NAMALWA (cell line): ENCODE results near the gene ACSBG1.
A peak's percentile ranks its signal among the peaks of the same experiment; 100 is the strongest.
"Not testable (repeated sequence)": the region's sequence is repeated elsewhere in the genome, so short reads cannot be mapped to it uniquely, and the experiment has no call there.

Experiments
- DNase-seq: peaks from one replicate; pipeline ENCODE4 v3.0.0-alpha.2; 2015; ENCODE audit warnings: low spot score

The ACSBG1 gene

GRCh38 chr15:78167227-78167888 is 67.0 kb downstream of the ACSBG1 start:
- peak; percentile 57 for DNase-seq

GRCh38 chr15:78164010-78164409 is 70.4 kb downstream of the ACSBG1 start:
- no peak for DNase-seq

DNA sequence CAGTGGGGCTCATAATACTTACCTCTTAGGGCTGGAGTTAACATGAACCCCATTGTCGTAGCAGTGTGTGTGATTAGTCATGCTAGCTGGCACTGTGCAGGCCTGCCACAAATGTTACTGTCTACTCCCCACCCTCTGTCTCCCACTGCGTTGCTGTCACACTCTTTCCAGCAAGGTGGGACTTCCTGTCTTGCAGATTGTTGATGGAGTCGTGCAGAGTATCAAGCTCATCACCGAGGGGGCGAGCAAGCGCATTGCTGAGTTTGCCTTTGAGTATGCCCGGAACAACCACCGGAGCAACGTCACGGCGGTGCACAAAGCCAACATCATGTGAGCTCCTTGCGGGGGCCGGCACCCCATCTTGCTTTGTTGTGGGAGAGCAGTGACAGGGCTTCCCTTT is 72.3 kb downstream of the ACSBG1 start:
- DNase-seq: no peak

DNA sequence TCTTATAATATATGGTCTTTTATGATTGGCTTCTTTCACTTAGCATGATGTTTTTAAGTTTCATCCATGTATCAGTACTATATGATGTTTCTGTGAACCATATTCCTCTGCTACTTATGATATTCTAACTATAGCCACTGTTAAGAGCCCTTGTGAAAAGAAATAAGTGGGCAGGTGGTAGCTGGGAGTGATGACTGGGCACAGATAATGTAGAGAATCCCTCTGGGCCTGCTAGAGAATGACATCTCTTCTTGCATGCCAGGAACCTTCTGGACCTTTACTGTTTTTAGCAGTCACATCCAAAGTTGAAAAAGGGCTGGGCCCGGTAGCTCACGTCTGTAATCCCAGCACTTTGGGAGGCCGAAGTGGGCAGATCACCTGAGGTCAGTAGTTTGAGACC is 75.0 kb downstream of the ACSBG1 start:
- no peak for DNase-seq

- no peak for DNase-seq
These were observed 77.2 kb downstream of the ACSBG1 start for GRCh38 chr15:78157203-78157602.

- no peak for DNase-seq
These were observed 77.7 kb downstream of the ACSBG1 start for GRCh38 chr15:78156653-78157052.

DNA sequence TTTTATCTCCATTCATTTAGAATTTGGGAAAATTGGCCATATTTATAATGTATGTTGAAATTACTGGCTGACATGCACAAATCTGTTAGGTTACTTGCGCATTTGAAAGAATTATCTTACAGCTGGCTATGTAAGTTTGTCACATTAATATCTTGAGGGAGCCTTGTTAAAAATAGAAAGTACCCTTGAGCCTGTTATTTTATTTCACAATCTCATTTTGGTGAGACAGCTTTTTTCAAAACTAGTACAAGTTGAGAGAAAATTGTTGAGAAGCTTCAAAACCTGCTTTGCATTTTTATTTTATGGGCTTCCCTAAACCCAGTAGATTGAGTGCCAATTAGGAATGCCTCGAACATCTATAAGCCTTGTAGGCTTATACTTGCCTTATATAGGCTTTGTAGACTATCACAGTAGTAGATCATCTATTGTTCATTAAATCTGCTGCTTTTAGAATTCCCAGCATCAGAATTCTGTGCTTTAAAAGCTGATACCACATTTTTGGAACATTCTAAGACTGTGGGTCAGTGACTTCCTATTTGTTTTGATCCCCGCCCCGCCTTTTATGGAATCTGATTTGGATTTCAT is 78.9 kb downstream of the ACSBG1 start:
- DNase-seq: no peak

DNA sequence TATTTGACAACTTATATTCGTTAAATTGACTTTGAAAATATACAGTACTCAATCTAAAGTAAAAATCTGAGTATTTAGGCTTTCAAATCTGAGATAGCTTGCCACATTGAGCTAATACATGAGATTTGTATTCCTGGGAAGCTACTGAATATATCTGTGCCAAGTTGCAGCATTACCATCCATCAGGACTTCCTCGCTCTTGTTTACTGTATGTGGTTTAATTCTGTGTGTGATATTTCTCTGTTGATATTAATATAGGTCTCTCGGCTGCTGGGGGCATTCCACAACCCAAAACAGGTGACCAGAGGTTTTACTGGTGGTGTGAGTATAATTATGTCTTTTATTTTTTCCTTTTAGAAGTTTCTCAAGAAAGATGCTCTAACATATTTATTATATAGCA is 79.4 kb downstream of the ACSBG1 start:
- DNase-seq: no peak

GRCh38 chr15:78151075-78151474 is 83.3 kb downstream of the ACSBG1 start:
- not testable (repeated sequence) for DNase-seq

GRCh38 chr15:78149805-78150751 is 84.3 kb downstream of the ACSBG1 start:
- peak; percentile 37 for DNase-seq

GRCh38 chr15:78149068-78149804 is 85.1 kb downstream of the ACSBG1 start, which contains the start of gene IDH3A:
Gene IDH3A (plus strand): TSS chr15:78149362. CDS start chr15:78149404, 42 bp downstream.
- DNase-seq: peak; percentile 97

GRCh38 chr15:78148392-78149067 is 85.8 kb downstream of the ACSBG1 start:
- no peak for DNase-seq

GRCh38 chr15:78147566-78147965 is 86.8 kb downstream of the ACSBG1 start:
- DNase-seq: no peak

GRCh38 chr15:78146425-78147154 is 87.8 kb downstream of the ACSBG1 start:
- no peak for DNase-seq

DNA sequence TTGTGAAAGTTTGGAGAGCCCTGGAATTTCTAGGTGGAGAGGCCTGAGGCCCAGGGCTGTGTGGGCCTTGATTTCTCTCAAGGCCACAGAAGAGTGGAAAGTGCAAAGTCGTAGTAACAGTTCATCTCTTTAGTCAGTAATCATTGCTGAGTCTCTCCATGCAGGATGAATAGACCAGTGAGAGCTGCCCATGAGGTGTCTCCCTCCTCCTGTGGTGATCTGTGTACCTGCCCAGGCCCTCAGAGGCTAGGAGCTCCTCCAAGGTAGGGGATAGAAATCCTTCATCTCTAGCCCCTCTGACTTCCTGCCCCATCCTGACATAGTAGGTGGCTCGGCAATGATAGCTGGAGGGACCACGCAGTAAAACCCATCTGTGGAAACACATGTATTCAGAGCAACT is 92.0 kb downstream of the ACSBG1 start:
- DNase-seq: no peak

DNA sequence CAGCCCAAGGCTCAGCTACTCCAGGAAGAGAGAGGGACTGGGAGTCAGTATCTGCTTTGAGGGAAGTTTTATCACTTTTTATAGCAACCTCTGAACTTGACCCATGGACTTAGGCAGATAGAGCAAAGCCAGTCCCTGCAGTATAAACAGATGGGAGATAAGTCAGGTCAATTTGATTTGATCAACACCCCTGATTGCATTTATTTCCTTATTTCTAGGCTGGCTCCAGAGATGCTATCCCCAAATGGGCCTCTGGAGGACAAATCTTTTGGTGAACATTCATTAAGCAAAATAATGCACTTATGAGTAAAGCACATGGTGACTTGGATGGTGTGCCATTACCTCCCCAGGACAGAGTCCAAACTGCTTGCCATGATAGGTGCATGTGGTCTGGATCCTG is 94.1 kb downstream of the ACSBG1 start:
- DNase-seq: no peak

- DNase-seq: no peak
These were observed 94.8 kb downstream of the ACSBG1 start for GRCh38 chr15:78139578-78139977.

DNA sequence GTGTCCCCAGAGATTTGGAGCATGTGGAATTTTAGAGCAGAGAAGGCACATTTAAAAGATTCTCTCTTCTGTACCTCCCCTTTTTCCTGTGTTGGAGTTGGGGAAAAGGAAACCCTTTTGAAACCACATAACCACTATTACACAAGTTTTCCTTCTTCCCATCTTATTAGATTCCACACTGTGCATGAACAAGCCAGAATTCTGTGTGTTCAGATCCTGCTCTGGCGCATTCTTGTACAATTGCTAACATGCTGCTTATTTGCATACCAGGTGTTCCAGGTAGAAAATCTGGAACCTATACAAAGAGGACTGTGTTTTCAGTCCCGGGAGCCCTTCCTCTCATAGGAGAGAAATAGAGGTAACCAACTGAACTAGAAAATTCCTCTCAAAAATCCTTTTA is 100.6 kb downstream of the ACSBG1 start:
- DNase-seq: no peak

GRCh38 chr15:78131295-78132061 is 102.9 kb downstream of the ACSBG1 start, which contains the start of gene CIB2:
Gene CIB2 (minus strand): TSS chr15:78131445. CDS start chr15:78131215, 230 bp downstream.
- peak; percentile 80 for DNase-seq
